Measurements from ENCODE around the gene PTPN6. TPM values are rescaled to one million over a fixed set of nuclear protein-coding genes. Genes with fewer than 3 reads are reported as not detected.

Gene PTPN6
- total and polyA plus RNA-seq, 2 of the 13 experiments (the other 11 are each of a cell fraction or from before 2014, with no cell fraction given) = 10.5 to 10.6 TPM

- no peak for TF ChIP-seq FOXO4 (CRISPR knock-in tag; conservative IDR thresholded peaks at IDR 0.05)
- TF ChIP-seq RBM39 (IDR thresholded peaks at IDR 0.05; ENCODE audit: low read depth, low read length, poor library complexity, severe bottlenecking) = no peak
- TF ChIP-seq FLYWCH1 (CRISPR knock-in tag; IDR thresholded peaks at IDR 0.05) = no peak
- no peak; the same call in 1 of the 2 replicates for TF ChIP-seq ZFP91 (CRISPR knock-in tag; IDR thresholded peaks at IDR 0.05; ENCODE audit: borderline replicate concordance)
- TF ChIP-seq ZNF687 (CRISPR knock-in tag; IDR thresholded peaks at IDR 0.05) = no peak
- peak; percentile 96 for TF ChIP-seq PAXIP1 (CRISPR knock-in tag; conservative IDR thresholded peaks at IDR 0.05)
- no peak for TF ChIP-seq ZMAT5 (CRISPR knock-in tag; IDR thresholded peaks at IDR 0.05; ENCODE audit: borderline replicate concordance, low read depth)
- TF ChIP-seq ZNF264 (CRISPR knock-in tag; IDR thresholded peaks at IDR 0.05) = no peak; the same call in 1 of the 2 replicates
- TF ChIP-seq HNF4G (IDR thresholded peaks at IDR 0.05; ENCODE audit: borderline replicate concordance, low read depth, low read length) = peak; percentile 94
- peak; percentile 85; the same call in 1 of the 2 replicates for TF ChIP-seq HNF4G (CRISPR knock-in tag; IDR thresholded peaks at IDR 0.05; ENCODE audit: borderline replicate concordance, low read depth)
- TF ChIP-seq STAT6 (CRISPR knock-in tag; IDR thresholded peaks at IDR 0.05; ENCODE audit: borderline replicate concordance) = no peak
These were observed 30.2 kb downstream of the PTPN6 start (continued) for GRCh38 chr12:6981152-6982052.
